HepG2 (cell line): ENCODE results near the gene USE1. TPM values are rescaled to one million over a fixed set of nuclear protein-coding genes. Genes with fewer than 3 reads are reported as not detected.

Source experiments
- AHR ChIP-seq: IDR thresholded peaks from 2 replicates; pipeline ENCODE4 v1.6.1; 2018; ENCODE audit warnings: missing genetic modification reagents, missing compliant biosample characterization
- ARHGAP35 ChIP-seq: sonication (generic); formaldehyde crosslinking; IDR thresholded peaks from 2 replicates; pipeline ENCODE4 v1.9.0; 2022; ENCODE audit warnings: mild to moderate bottlenecking, inconsistent platforms, moderate library complexity, missing genetic modification reagents, borderline replicate concordance
- CEBPG ChIP-seq: IDR thresholded peaks from 2 replicates; pipeline ENCODE4 v1.6.1; 2016
- RFX5 ChIP-seq: IDR thresholded peaks from 2 replicates; pipeline ENCODE4 v1.6.1; 2011; ENCODE audit warnings: low read depth, low read length, improper control_type of control experiment
- SOX13 ChIP-seq, 3 experiments: fragments of 450-650 bp in 1 of 3; sonication (generic) in 1 of 3; formaldehyde crosslinking in 1 of 3; IDR thresholded peaks in 2 of 3; conservative IDR thresholded peaks in 1 of 3; 2 replicates each; pipeline versions ENCODE4 v1.5.0 to v1.6.1; 2016 to 2020; ENCODE audit warnings: antibody characterized with exemption in 1 of 3, mild to moderate bottlenecking in 1 of 3, missing compliant biosample characterization in 1 of 3, missing genetic modification reagents in 1 of 3, moderate library complexity in 1 of 3
- SP5 ChIP-seq: IDR thresholded peaks from 2 replicates; pipeline ENCODE4 v1.6.1; 2016; ENCODE audit warnings: low read depth, borderline replicate concordance
- polyA plus RNA-seq, 8 experiments: library from polyadenylated mRNA; depleted of rRNA in 3 of 8; stranded (reverse) in 7 of 8; unstranded in 1 of 8; fragments of >200 nt; fragmentation: Illumina TruSeq in 4 of 8; extraction: Trizol in 4 of 8; gene quantifications; 2 replicates each; pipeline versions ENCODE4 v1.2.1 to v1.2.3, GENCODE V29; 2011 to 2016; ENCODE audit warnings: low read depth in 4 of 8, missing spikeins in 1 of 8, mixed read lengths in 1 of 8; ENCODE audit not compliant: insufficient read depth in 1 of 8
- total RNA-seq, 5 experiments: library from RNA; depleted of rRNA; stranded (reverse); fragments of >200 nt; fragmentation: Illumina TruSeq; extraction: Trizol; gene quantifications; 2 replicates each; pipeline ENCODE4 v1.2.3, GENCODE V29; 2016; ENCODE audit warnings: low read depth in 1 of 5
- TF ChIP-seq, protein P1 (sequence below), 2 experiments: sonication (generic) in 1 of 2; formaldehyde crosslinking in 1 of 2; IDR thresholded peaks; 2 replicates each; pipeline versions ENCODE4 v1.5.1 to v1.6.1; 2011 to 2020; ENCODE audit warnings: borderline replicate concordance in 1 of 2, low read depth in 1 of 2, low read length in 1 of 2, mild to moderate bottlenecking in 1 of 2, missing genetic modification reagents in 1 of 2, moderate library complexity in 1 of 2
- TF ChIP-seq, protein P2 (sequence below), 2 experiments: IDR thresholded peaks; 2 replicates each; pipeline ENCODE4 v1.6.1; 2011 to 2012; ENCODE audit warnings: low read length in 2 of 2, borderline replicate concordance in 1 of 2, low read depth in 1 of 2, mild to moderate bottlenecking in 1 of 2, moderate library complexity in 1 of 2
- TF ChIP-seq, protein P3 (sequence below): sonication (generic); formaldehyde crosslinking; IDR thresholded peaks from 2 replicates; pipeline ENCODE4 v1.4.0; 2020; ENCODE audit warnings: mild to moderate bottlenecking, missing genetic modification reagents
- TF ChIP-seq, protein P4 (sequence below): sonication (generic); formaldehyde crosslinking; IDR thresholded peaks from 2 replicates; pipeline ENCODE4 v1.9.0; 2022; ENCODE audit warnings: missing genetic modification reagents, mild to moderate bottlenecking, borderline replicate concordance
- TF ChIP-seq, protein P5 (sequence below): sonication (generic); formaldehyde crosslinking; IDR thresholded peaks from 2 replicates; pipeline ENCODE4 v1.5.1; 2020; ENCODE audit warnings: missing genetic modification reagents, mild to moderate bottlenecking, borderline replicate concordance
- TF ChIP-seq, protein P6 (sequence below): sonication (generic); formaldehyde crosslinking; IDR thresholded peaks from 2 replicates; pipeline ENCODE4 v1.4.0; 2020; ENCODE audit warnings: missing genetic modification reagents

Gene USE1
- total and polyA plus RNA-seq, 2 of the 13 experiments (the other 11 are each of a cell fraction or from before 2014, with no cell fraction given), result 9.9 to 17.6 TPM

DNA sequence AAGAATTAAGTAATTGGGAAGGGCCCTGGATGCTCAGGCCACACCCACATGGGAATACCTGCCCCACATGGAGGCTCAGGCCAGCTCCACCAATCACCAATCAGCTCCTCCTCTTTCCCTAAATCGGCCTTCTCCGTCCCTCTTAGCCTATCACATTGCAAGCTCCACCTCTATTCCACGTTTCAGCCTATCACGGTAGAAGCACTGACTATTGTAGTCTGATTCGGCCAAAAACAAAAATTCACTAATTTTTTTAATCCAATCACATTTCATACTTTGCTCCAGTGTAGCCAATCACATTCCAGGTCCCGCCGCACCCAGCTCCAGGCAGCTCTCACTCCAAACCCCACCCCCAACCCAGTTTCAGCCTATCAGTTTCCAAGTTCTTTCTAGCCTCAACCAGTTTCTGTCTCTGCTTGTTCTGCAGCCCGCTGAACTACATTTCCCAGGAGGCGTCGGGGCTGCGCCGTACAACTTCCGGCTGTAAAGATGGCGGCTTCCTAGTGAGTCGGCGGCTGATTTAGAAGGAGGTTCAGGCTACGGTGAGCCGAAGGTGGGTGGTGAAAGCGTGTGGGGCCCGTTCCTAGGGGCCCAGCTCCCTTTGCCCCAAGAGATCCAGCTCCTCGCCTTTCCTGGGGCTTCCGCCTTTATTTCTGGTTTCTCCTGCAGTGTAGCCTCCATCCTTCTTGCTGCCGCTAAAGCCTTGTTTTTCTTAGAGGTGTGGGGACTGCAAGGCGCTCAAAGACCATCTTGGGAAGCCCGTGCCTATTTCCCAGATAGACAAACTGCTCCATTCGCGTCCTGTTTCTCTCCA, 52.0 kb downstream of the USE1 start, which contains the start of gene BABAM1 (continued):
- TF ChIP-seq, protein P1, sequence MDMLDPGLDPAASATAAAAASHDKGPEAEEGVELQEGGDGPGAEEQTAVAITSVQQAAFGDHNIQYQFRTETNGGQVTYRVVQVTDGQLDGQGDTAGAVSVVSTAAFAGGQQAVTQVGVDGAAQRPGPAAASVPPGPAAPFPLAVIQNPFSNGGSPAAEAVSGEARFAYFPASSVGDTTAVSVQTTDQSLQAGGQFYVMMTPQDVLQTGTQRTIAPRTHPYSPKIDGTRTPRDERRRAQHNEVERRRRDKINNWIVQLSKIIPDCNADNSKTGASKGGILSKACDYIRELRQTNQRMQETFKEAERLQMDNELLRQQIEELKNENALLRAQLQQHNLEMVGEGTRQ (IDR thresholded peaks at IDR 0.05; ENCODE audit: low read depth, low read length), result no peak
- TF ChIP-seq, protein P1 (CRISPR knock-in tag; IDR thresholded peaks at IDR 0.05; ENCODE audit: borderline replicate concordance), result peak; percentile 18; the same call in 1 of the 2 replicates
- 0 out of 2 replicates have a peak, but pooled peaks have one; percentile 61 for TF ChIP-seq ARHGAP35
- no peak for TF ChIP-seq CEBPG (CRISPR knock-in tag)
- TF ChIP-seq, protein P2, sequence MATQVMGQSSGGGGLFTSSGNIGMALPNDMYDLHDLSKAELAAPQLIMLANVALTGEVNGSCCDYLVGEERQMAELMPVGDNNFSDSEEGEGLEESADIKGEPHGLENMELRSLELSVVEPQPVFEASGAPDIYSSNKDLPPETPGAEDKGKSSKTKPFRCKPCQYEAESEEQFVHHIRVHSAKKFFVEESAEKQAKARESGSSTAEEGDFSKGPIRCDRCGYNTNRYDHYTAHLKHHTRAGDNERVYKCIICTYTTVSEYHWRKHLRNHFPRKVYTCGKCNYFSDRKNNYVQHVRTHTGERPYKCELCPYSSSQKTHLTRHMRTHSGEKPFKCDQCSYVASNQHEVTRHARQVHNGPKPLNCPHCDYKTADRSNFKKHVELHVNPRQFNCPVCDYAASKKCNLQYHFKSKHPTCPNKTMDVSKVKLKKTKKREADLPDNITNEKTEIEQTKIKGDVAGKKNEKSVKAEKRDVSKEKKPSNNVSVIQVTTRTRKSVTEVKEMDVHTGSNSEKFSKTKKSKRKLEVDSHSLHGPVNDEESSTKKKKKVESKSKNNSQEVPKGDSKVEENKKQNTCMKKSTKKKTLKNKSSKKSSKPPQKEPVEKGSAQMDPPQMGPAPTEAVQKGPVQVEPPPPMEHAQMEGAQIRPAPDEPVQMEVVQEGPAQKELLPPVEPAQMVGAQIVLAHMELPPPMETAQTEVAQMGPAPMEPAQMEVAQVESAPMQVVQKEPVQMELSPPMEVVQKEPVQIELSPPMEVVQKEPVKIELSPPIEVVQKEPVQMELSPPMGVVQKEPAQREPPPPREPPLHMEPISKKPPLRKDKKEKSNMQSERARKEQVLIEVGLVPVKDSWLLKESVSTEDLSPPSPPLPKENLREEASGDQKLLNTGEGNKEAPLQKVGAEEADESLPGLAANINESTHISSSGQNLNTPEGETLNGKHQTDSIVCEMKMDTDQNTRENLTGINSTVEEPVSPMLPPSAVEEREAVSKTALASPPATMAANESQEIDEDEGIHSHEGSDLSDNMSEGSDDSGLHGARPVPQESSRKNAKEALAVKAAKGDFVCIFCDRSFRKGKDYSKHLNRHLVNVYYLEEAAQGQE (IDR thresholded peaks at IDR 0.05; ENCODE audit: borderline replicate concordance in 1 of 2, low read depth in 1 of 2, low read length in 2 of 2), result peak in 1 of 2 experiments; percentile 48; a peak in 1 of 4 replicates
- TF ChIP-seq RFX5, result peak; percentile 58; the same call in 1 of the 2 replicates
- TF ChIP-seq, protein P3, sequence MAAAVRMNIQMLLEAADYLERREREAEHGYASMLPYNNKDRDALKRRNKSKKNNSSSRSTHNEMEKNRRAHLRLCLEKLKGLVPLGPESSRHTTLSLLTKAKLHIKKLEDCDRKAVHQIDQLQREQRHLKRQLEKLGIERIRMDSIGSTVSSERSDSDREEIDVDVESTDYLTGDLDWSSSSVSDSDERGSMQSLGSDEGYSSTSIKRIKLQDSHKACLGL (CRISPR knock-in tag), result no peak
- no peak for TF ChIP-seq SOX13 (IDR thresholded peaks at IDR 0.05)
- TF ChIP-seq SOX13 (CRISPR knock-in tag; conservative IDR thresholded peaks at IDR 0.05 in 1 of 2, IDR thresholded peaks at IDR 0.05 in 1 of 2), result peak in 1 of 2 experiments; percentile 45; a peak in 1 of 4 replicates
- TF ChIP-seq, protein P4, sequence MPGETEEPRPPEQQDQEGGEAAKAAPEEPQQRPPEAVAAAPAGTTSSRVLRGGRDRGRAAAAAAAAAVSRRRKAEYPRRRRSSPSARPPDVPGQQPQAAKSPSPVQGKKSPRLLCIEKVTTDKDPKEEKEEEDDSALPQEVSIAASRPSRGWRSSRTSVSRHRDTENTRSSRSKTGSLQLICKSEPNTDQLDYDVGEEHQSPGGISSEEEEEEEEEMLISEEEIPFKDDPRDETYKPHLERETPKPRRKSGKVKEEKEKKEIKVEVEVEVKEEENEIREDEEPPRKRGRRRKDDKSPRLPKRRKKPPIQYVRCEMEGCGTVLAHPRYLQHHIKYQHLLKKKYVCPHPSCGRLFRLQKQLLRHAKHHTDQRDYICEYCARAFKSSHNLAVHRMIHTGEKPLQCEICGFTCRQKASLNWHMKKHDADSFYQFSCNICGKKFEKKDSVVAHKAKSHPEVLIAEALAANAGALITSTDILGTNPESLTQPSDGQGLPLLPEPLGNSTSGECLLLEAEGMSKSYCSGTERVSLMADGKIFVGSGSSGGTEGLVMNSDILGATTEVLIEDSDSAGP (CRISPR knock-in tag), result peak; percentile 60; the same call in 1 of the 2 replicates
- TF ChIP-seq, protein P5, sequence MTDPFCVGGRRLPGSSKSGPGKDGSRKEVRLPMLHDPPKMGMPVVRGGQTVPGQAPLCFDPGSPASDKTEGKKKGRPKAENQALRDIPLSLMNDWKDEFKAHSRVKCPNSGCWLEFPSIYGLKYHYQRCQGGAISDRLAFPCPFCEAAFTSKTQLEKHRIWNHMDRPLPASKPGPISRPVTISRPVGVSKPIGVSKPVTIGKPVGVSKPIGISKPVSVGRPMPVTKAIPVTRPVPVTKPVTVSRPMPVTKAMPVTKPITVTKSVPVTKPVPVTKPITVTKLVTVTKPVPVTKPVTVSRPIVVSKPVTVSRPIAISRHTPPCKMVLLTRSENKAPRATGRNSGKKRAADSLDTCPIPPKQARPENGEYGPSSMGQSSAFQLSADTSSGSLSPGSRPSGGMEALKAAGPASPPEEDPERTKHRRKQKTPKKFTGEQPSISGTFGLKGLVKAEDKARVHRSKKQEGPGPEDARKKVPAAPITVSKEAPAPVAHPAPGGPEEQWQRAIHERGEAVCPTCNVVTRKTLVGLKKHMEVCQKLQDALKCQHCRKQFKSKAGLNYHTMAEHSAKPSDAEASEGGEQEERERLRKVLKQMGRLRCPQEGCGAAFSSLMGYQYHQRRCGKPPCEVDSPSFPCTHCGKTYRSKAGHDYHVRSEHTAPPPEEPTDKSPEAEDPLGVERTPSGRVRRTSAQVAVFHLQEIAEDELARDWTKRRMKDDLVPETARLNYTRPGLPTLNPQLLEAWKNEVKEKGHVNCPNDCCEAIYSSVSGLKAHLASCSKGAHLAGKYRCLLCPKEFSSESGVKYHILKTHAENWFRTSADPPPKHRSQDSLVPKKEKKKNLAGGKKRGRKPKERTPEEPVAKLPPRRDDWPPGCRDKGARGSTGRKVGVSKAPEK (CRISPR knock-in tag), result no peak
- peak; percentile 53; the same call in 1 of the 2 replicates for TF ChIP-seq SP5 (CRISPR knock-in tag)
- TF ChIP-seq, protein P6, sequence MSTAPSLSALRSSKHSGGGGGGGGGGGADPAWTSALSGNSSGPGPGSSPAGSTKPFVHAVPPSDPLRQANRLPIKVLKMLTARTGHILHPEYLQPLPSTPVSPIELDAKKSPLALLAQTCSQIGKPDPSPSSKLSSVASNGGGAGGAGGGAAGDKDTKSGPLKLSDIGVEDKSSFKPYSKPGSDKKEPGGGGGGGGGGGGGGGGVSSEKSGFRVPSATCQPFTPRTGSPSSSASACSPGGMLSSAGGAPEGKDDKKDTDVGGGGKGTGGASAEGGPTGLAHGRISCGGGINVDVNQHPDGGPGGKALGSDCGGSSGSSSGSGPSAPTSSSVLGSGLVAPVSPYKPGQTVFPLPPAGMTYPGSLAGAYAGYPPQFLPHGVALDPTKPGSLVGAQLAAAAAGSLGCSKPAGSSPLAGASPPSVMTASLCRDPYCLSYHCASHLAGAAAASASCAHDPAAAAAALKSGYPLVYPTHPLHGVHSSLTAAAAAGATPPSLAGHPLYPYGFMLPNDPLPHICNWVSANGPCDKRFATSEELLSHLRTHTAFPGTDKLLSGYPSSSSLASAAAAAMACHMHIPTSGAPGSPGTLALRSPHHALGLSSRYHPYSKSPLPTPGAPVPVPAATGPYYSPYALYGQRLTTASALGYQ (CRISPR knock-in tag), result no peak
- TF ChIP-seq AHR, result 0 out of 2 replicates have a peak, but pooled peaks have one; percentile 36
